COLO668 (cell line): ENCODE data around the gene CUL9.
A peak's percentile ranks its signal among the peaks of the same experiment; 100 is the strongest.

Experiments
- DNase-seq: peaks from one replicate; lab custom pipeline; 2025; ENCODE audit not compliant: unreplicated experiment; lab: John Stamatoyannopoulos, UW

Gene CUL9

GRCh38 chr6:43172104-43173007, 9.6 kb upstream of the CUL9 start:
- DNase-seq: peak; percentile 37

DNA sequence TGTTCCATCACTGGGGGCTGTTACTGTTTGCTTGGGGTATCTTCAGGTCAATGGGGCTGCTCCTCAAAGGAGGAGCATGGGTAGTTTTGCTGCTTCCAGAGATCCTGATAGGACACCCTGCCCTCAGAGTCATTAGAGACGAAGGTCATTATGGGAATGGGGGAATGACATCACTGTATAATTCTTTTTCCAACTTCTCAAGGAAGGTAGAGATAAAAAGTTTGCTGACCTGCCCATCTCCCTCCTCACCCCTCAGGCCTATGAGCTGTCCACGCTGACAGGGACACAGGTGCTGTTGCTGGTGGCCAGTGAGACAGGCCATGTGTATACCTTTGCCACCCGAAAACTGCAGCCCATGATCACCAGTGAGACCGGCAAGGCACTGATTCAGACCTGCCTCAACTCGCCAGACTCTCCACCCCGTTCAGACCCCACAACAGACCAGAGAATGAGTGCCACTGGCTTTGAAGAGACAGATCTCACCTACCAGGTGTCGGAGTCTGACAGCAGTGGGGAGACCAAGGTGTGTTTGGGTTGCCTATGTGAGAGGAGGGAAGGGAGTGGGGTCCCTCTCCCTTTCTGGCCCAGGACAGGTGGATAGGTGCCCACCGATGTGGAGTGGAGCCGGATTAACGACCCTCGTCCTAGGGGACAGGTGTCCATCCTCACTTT, 8.3 kb upstream of the CUL9 start:
- DNase-seq: no peak

GRCh38 chr6:43174263-43175112, 7.5 kb upstream of the CUL9 start:
- DNase-seq: peak; percentile 89

DNA sequence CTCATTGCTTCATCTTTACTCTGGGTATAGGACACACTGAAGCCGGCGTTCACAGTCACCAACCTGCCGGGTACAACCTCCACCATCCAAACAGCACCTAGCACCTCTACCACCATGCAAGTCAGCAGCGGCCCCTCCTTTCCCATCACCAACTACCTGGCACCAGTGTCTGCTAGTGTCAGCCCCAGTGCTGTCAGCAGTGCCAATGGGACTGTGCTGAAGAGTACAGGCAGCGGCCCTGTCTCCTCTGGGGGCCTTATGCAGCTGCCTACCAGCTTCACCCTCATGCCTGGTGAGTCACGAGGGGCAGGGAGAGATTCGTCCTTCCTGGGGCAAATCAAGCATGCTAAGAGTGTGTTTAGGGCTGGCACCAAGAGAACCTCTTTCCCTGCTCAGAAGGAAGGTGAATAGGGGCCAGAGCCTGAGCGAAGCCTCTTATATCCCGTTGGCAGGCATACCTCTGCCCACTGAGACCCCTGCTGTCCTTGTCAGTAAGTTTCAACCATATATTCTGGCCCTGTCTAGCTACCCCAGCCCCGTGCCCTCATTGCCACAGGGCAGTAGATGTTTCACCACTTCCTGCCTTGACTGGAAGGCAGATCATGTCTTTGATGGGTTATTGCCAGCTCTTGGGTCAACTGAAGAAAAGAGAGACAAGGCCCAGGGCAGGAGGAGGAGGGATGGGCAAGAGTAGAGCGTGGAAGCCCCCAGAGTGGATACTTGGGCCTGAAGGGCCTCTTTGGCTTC, 6.1 kb upstream of the CUL9 start:
- DNase-seq: no peak

DNA sequence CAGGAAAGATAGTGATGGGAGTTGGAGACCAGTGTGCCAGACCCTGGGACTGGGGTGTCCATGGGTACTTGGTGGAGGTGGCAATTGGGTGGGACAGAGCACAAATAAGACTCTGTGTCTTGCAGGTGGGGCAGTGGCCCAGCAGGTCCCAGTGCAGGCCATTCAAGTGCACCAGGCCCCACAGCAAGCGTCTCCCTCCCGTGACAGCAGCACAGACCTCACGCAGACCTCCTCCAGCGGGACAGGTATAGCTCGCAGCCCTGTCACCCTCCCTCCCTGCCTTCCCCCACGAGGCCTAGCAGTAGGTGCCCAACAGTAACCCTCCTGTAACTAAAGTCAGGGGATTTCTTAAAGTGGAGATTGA, 5.6 kb upstream of the CUL9 start:
- DNase-seq: no peak

- DNase-seq: no peak
These were observed 3.8 kb upstream of the CUL9 start for GRCh38 chr6:43178150-43178549.

DNA sequence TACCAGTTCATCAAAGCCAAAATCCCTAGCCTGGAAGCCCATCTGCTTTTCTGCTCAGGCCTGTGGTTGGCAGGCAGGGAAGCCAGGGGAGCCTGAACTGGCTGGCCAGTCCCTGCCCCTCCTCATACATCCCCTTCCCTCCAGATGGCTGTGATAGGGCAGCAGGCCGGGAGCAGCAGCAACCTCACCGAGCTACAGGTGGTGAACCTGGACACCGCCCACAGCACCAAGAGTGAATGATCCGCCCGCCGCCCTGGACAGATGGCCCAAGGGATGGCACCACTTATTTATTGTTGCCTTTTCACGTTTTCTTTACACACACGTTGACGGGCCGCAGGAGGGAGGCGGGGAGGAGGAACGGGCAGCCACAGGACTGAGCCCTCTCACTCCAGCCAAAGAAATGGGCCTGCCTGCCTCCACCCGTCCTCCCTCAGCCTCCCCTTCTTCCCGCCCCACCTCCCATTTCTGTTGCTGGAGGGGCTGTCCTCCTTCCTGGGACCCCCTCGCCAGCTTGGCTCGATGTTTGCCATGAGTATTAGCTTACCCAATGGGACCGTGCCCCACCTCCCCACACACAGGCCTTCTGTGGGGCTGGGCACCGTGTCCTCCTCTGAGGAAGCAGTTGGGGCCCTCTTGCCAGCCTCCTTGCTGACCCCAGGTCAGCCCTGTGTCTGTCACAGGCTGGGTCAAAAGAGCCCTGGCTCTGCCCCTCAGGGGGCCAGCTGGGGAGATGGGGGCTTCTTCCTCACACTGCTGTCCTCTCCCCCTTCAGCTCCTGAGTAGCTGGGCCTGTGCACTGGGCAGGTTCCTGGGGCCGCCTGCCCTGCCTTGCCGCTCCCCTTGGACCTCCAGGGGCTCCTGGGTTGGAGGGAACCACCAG, 2.8 kb upstream of the CUL9 start:
- no peak for DNase-seq

DNA sequence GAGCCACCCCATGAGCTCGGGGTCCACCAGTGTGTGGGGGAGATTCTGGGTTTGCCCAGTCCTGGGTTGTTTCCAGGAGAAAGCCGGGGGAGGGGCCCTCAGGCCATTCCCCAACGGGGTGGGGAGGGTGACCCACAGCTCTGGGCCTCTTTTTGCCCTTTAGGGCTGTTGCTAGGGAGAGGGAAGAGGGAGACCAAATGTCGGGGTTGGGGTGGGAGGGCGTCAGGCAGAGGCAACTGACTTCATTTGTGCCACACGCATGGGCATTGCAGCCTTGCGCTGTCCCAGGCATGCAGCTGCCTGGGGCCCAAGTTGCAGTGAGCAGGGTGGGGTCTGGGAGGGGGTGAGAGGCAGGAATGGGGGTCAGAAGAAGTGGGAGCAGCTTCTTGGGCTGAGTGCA, 1.9 kb upstream of the CUL9 start:
- DNase-seq: no peak

GRCh38 chr6:43180985-43181384, 1.0 kb upstream of the CUL9 start:
- no peak for DNase-seq

DNA sequence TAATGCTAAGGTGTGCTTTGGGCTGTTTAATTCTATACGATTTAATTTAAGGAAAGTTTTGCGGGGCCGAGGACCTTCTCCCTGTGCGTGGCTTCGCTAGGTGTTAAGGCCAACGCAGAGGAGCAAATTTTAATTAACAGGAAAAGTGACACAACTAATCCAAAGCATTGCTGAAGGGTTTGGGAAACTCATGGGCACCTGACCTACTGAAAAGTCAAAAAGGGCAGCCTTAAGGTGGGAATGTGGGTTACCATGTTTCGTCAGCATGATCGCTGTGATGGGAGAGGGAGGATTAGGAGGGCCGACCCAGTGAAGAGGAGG, 415 bp upstream of the CUL9 start:
- DNase-seq: no peak

DNA sequence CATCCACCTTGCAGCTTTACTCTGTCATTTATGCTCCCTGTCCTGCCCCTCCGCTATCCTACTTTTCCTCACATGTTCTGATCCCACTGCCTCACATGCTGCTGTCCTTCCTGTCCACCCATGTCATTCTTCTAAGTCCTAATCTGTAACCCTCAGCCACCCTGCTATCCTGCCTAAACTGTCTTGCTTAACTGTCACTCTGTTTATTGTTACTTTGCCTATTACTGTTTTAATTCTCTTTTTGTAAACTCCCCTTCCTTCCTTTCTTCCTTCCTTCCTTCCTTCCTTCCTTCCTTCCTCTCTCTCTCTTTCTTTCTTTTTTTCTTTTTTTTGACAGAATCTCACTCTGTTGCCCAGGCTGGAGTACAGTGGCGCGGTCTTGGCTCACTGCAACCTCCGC, 1.4 kb downstream of the CUL9 start:
- DNase-seq: no peak

- no peak for DNase-seq
These were observed 2.4 kb downstream of the CUL9 start for GRCh38 chr6:43184268-43184985.

GRCh38 chr6:43185391-43185985, 3.5 kb downstream of the CUL9 start:
- DNase-seq: no peak

GRCh38 chr6:43186019-43186418, 4.0 kb downstream of the CUL9 start:
- no peak for DNase-seq

GRCh38 chr6:43186706-43187105, 4.7 kb downstream of the CUL9 start:
- no peak for DNase-seq

DNA sequence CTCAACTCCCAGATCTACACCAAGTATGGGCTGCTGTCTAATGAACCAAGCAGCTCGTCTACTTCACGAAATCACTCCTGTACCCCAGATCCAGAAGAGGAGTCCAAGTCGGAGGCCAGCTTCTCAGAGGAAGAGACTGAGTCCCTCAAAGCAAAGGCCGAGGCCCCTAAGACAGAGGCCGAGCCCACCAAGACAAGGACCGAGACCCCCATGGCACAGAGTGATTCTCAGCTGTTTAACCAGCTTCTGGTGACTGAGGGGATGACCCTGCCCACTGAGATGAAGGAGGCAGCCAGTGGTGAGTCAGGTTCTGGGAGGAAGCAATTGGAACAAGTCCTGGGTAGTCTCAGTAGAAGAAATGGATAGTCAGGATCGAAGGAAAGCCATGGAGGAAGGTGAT, 5.8 kb downstream of the CUL9 start:
- DNase-seq: no peak

DNA sequence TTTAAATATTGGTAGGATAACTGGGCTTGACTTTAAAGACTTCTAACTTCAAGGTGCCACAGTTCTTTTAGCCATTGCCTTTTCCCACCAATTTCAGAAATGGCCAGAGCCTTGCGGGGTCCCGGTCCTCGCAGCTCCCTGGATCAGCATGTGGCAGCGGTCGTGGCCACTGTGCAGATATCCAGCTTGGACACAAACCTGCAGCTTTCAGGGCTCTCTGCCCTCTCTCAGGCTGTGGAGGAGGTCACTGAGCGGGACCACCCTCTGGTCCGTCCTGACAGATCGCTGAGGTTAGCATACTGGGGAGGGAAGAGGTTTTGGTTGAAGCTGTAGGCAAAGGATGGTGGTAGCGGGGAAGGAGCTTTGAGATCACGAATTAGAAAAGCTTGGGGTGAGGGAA, 6.4 kb downstream of the CUL9 start:
- no peak for DNase-seq

DNA sequence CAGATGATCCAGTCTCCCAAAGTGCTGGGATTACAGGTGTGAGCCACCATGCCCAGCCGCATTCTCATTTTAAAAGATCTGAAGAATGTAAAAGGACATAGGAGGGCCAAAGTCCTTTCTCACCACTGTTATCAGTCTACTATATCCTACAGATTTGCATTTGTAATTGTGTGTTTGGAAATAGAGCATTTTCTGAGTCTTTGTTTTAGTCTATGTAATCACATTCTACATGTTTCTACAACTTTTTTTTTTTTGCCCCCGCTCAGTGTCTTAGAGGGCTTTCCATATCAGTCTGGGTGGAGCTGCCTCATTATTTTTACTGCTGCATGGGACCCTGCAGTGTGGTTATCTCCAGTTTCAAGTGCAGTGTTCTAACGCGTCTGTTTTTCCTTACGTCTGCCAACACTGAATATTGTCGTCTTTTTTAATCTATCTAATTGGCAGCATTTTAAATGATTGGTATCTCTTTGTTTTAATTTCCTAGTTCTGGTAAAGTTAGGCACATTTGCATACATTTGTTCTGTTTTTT, 7.8 kb downstream of the CUL9 start:
- no peak for DNase-seq

GRCh38 chr6:43192911-43193310, 10.9 kb downstream of the CUL9 start:
- no peak for DNase-seq
